ENCODE data around the gene GTF2H3. TPM values are rescaled to one million over a fixed set of nuclear protein-coding genes. Genes with fewer than 3 reads are reported as not detected.

Gene GTF2H3
- total and polyA plus RNA-seq, 10 donors = 6.4 to 23.1 (median 19.7) TPM

- Histone ChIP-seq H3K9me3 (no peaks in the 10 kb centered on the region), H3K4me1 (peaks cover 0 to 28% (median 12%) of the 10 kb centered on the region in 6 donors), H3K27me3 (replicated peaks in 1 of 7) (no peaks in the 10 kb centered on the region), H3K27ac (no peak overlapping the region), H3K4me3 (no peak overlapping the region), H3K36me3 (peaks cover 4 to 96% (median 73%) of the 10 kb centered on the region in 6 donors)
- intact Hi-C loops (cut with DNase I; ENCODE audit: low total_unique reads) = no loop called here
- TF ChIP-seq POLR2A (IDR thresholded peaks at IDR 0.05) = no peak
- no peak for TF ChIP-seq CTCF (IDR thresholded peaks at IDR 0.05 in 8 of 11, conservative IDR thresholded peaks at IDR 0.05 in 3 of 11)
- no peak for TF ChIP-seq POLR2AphosphoS5 (IDR thresholded peaks at IDR 0.05)
- 91 to 96% (median 94%) methylated on average over 8 of the region's 8 CpGs for WGBS, 5 donors
- DNase-seq = no peak
Measured at GRCh38 chr12:123608182-123608581, 25.4 kb upstream of the GTF2H3 start.

GRCh38 chr12:123614110-123614509 lies 19.5 kb upstream of the GTF2H3 start:
- H3K4me3 ChIP-seq = no peak overlapping the region
- H3K27me3 ChIP-seq (replicated peaks in 1 of 7) = no peaks in the 10 kb centered on the region
- peaks cover 0 to 7% (median 0%) of the 10 kb centered on the region in 6 donors for H3K4me1 ChIP-seq
- no peaks in the 10 kb centered on the region for H3K9me3 ChIP-seq
- H3K36me3 ChIP-seq = peaks cover 4 to 100% (median 97%) of the 10 kb centered on the region in 6 donors
- 90 to 99% (median 98%) methylated on average over 2 of the region's 2 CpGs for WGBS, 5 donors
- H3K27ac ChIP-seq = peak overlapping the region in 2 of 8 donors; percentile 16 to 39
- no peak for DNase-seq
- intact Hi-C loops (cut with DNase I; ENCODE audit: low total_unique reads) = no loop called here
- TF ChIP-seq POLR2AphosphoS5 (IDR thresholded peaks at IDR 0.05) (no peak), CTCF (IDR thresholded peaks at IDR 0.05 in 8 of 11, conservative IDR thresholded peaks at IDR 0.05 in 3 of 11) (no peak), POLR2A (IDR thresholded peaks at IDR 0.05) (no peak)

- H3K4me3 ChIP-seq = no peak overlapping the region
- WGBS, 5 donors = 63 to 84% (median 71%) methylated on average over 4 of the region's 4 CpGs
- no peaks in the 10 kb centered on the region for H3K9me3 ChIP-seq
- H3K36me3 ChIP-seq = peaks cover 4 to 100% (median 97%) of the 10 kb centered on the region in 6 donors
- peak overlapping the region in 4 of 8 donors; percentile 14 to 39 (median 24) for H3K27ac ChIP-seq
- intact Hi-C loops (cut with DNase I; ENCODE audit: low total_unique reads) = no loop called here
- no peaks in the 10 kb centered on the region for H3K27me3 ChIP-seq (replicated peaks in 1 of 7)
- no peak for DNase-seq
- TF ChIP-seq POLR2A (IDR thresholded peaks at IDR 0.05) = no peak
- TF ChIP-seq CTCF (IDR thresholded peaks at IDR 0.05 in 8 of 11, conservative IDR thresholded peaks at IDR 0.05 in 3 of 11) = no peak
- TF ChIP-seq POLR2AphosphoS5 (IDR thresholded peaks at IDR 0.05) = no peak
- peaks cover 0 to 7% (median 0%) of the 10 kb centered on the region in 6 donors for H3K4me1 ChIP-seq
Measured at GRCh38 chr12:123614531-123614930, 19.1 kb upstream of the GTF2H3 start.

- no peak for DNase-seq
- intact Hi-C loops (cut with DNase I; ENCODE audit: low total_unique reads) = no loop called here
- no peak overlapping the region for H3K27ac ChIP-seq
- no peaks in the 10 kb centered on the region for H3K9me3 ChIP-seq
- H3K4me1 ChIP-seq = peaks cover 0 to 7% (median 0%) of the 10 kb centered on the region in 6 donors
- no peaks in the 10 kb centered on the region for H3K27me3 ChIP-seq (replicated peaks in 1 of 7)
- peaks cover 8 to 100% (median 95%) of the 10 kb centered on the region in 6 donors for H3K36me3 ChIP-seq
- no peak overlapping the region for H3K4me3 ChIP-seq
- TF ChIP-seq CTCF (IDR thresholded peaks at IDR 0.05 in 8 of 11, conservative IDR thresholded peaks at IDR 0.05 in 3 of 11) = no peak
- no peak for TF ChIP-seq POLR2AphosphoS5 (IDR thresholded peaks at IDR 0.05)
- no peak for TF ChIP-seq POLR2A (IDR thresholded peaks at IDR 0.05)
- WGBS, 5 donors = 92 to 98% (median 95%) methylated on average over 3 of the region's 3 CpGs
Measured at GRCh38 chr12:123617144-123617543, 16.5 kb upstream of the GTF2H3 start.

All from spleen (tissue), 11 donors.